ENCODE measurements around the gene PPFIA4. TPM values are rescaled to one million over a fixed set of nuclear protein-coding genes. Genes with fewer than 3 reads are reported as not detected.
A peak's percentile ranks its signal among the peaks of the same experiment; 100 is the strongest.

Gene PPFIA4
- total and polyA plus RNA-seq, 2 of the 4 experiments (the other 2 are of a cell fraction): 5.4 to 13.7 TPM

GRCh38 chr1:203100516-203100869 lies 74.2 kb downstream of the PPFIA4 start:
- H3K4me2 ChIP-seq (ENCODE audit: low read depth, low read length): no peak overlapping the region
- in situ Hi-C loops (cut with MboI; ENCODE audit: low sequenced_read_pairs): no loop called here

More at GRCh38 chr1:203100516-203100869, 74.2 kb downstream of the PPFIA4 start:
- Histone ChIP-seq H2BK5ac (ENCODE audit: low read depth, low read length, poor library complexity, severe bottlenecking) (no peak overlapping the region), H4K5ac (ENCODE audit: low read depth, low read length) (no peak overlapping the region), H3K14ac (replicated peaks; ENCODE audit: low read depth, low read length) (no peak overlapping the region), H3K23ac (ENCODE audit: low read depth, low read length) (no peak overlapping the region), H4K8ac (ENCODE audit: low read depth in 2 of 2, low read length in 2 of 2) (no peak overlapping the region), H3K56ac (ENCODE audit: extremely low read depth, insufficient read depth, low read length) (no peak overlapping the region), H3K27me3 (ENCODE audit: control insufficient read depth, insufficient read depth, low read length) (peaks cover 54% of the 10 kb centered on the region), H3K27ac (ENCODE audit: insufficient read depth, low read length) (no peak overlapping the region), H2BK20ac (ENCODE audit: low read depth, low read length) (no peak overlapping the region), H4K91ac (ENCODE audit: insufficient read depth, low read depth, low read length) (no peak overlapping the region), H3K4me1 (ENCODE audit: control insufficient read depth, insufficient read depth, low read length) (no peaks in the 10 kb centered on the region), H2AK5ac (ENCODE audit: low read depth, low read length) (no peak overlapping the region), H4K20me1 (ENCODE audit: insufficient read depth, low read length) (no peaks in the 10 kb centered on the region), H3K9me3 (ENCODE audit: control insufficient read depth, insufficient read depth, low read length) (peaks cover 2% of the 10 kb centered on the region; the same call in 1 of the 2 replicates), H3K4ac (ENCODE audit: low read depth, low read length) (no peak overlapping the region), H3K9ac (ENCODE audit: low read depth, low read length) (no peak overlapping the region), H3K18ac (ENCODE audit: low read depth, low read length) (no peak overlapping the region), H3K9me1 (ENCODE audit: insufficient read depth, low read length) (no peaks in the 10 kb centered on the region), H2AK9ac (replicated peaks; ENCODE audit: low read depth, low read length, poor library complexity) (no peak overlapping the region), H3K4me3 (ENCODE audit: insufficient read depth, low read depth, low read length) (no peak overlapping the region), H2BK15ac (ENCODE audit: low read depth, low read length) (no peak overlapping the region), H2BK120ac (ENCODE audit: low read depth, low read length) (no peak overlapping the region), H3K36me3 (ENCODE audit: control insufficient read depth, insufficient read depth, low read length) (no peaks in the 10 kb centered on the region), H3K79me1 (ENCODE audit: low read depth in 1 of 2, low read length in 2 of 2) (no peaks in the 10 kb centered on the region), H2AFZ (replicated peaks; ENCODE audit: low read length, poor library complexity) (no peak overlapping the region)
- CTCF ChIA-PET: no interaction called here
- BruUV-seq (replicated peaks): no TSS peak
- dilution Hi-C loops (cut with HindIII; ENCODE audit: low sequenced_read_pairs, unreplicated experiment): no loop called here
- DNase-seq (no peak), ATAC-seq (ENCODE audit: low read depth) (no peak)
- POLR2A ChIA-PET (ENCODE audit: unreplicated experiment): no interaction called here
- intact Hi-C loops (cut with micrococcal nuclease): no loop called here
- TF ChIP-seq CHD1 (IDR thresholded peaks at IDR 0.05; ENCODE audit: low read depth, low read length) (no peak), MXI1 (IDR thresholded peaks at IDR 0.05; ENCODE audit: borderline replicate concordance, low read depth, low read length) (no peak), RAD21 (IDR thresholded peaks at IDR 0.05; ENCODE audit: low read length) (no peak), CEBPB (IDR thresholded peaks at IDR 0.05; ENCODE audit: low read depth, low read length) (peak; percentile 51; the same call in 1 of the 2 replicates)
- TF ChIP-seq, protein P1, sequence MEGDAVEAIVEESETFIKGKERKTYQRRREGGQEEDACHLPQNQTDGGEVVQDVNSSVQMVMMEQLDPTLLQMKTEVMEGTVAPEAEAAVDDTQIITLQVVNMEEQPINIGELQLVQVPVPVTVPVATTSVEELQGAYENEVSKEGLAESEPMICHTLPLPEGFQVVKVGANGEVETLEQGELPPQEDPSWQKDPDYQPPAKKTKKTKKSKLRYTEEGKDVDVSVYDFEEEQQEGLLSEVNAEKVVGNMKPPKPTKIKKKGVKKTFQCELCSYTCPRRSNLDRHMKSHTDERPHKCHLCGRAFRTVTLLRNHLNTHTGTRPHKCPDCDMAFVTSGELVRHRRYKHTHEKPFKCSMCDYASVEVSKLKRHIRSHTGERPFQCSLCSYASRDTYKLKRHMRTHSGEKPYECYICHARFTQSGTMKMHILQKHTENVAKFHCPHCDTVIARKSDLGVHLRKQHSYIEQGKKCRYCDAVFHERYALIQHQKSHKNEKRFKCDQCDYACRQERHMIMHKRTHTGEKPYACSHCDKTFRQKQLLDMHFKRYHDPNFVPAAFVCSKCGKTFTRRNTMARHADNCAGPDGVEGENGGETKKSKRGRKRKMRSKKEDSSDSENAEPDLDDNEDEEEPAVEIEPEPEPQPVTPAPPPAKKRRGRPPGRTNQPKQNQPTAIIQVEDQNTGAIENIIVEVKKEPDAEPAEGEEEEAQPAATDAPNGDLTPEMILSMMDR (conservative IDR thresholded peaks at IDR 0.05; ENCODE audit: low read depth, low read length): no peak
